ENCODE data around the gene HSPB6.

HSPB6 gene

DNA sequence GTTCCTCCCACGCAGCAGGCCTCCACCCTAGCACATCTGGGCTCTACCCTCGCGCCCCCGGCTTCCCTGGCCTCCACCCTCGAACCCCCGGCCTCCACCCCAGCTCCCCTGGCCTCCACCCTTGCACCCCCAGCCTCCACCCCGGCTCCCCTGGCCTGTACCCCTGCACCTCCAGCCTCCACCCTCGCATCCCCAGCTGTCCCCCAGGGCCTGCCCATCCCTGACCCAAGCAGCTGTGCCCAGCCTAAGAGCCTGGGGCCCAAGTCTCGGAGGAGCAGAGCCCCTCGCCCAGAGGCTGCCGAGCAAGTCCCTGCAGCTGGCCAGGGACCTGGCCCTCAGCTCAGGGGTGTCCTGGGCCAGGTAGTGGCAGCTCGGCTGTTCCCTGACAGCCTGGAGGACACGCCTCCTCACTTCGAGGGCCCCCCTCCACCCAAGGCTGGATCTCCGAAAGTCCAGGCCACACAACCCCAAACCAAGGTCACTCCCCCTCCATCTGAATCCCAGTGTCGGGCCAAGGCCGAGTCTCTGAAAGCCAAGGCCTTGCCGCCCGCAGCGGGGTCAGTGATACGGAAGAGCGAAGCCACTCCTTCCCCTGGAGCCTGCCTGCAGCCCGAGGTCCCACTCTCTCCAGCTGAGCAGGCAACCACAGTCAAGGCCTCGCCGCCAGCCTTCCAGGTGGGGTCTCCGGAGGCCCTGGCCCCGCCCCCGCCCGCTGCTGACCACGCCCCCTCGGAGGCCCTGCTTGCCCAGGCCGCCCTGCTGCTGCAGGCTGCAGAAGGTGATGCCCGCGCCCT lies 10.7 kb upstream of the HSPB6 start:
- Histone ChIP-seq H3K4me2 (ENCODE audit: low read depth, low read length, poor library complexity, severe bottlenecking) (no peak overlapping the region), H3K79me2 (ENCODE audit: insufficient read depth, low read length) (no peaks in the 10 kb centered on the region), H3F3A (ENCODE audit: low read depth) (no peaks in the 10 kb centered on the region), H3K9me3 (ENCODE audit: insufficient read depth, low read depth, low read length) (no peaks in the 10 kb centered on the region), H3K9ac (ENCODE audit: low read depth, low read length, poor library complexity, severe bottlenecking) (no peak overlapping the region), H3K9me2 (replicated peaks; ENCODE audit: low read depth, low read length) (no peaks in the 10 kb centered on the region), H2AFZ (ENCODE audit: low read length) (no peak overlapping the region), H3K27me3 (ENCODE audit: insufficient read depth, low read length, poor library complexity, severe bottlenecking) (no peaks in the 10 kb centered on the region), H3K36me3 (ENCODE audit: insufficient read depth, low read length) (no peaks in the 10 kb centered on the region), H4K20me1 (ENCODE audit: insufficient read depth, low read length, poor library complexity, severe bottlenecking) (no peaks in the 10 kb centered on the region), H3K4me3 (ENCODE audit: low read length, poor library complexity, severe bottlenecking) (no peak overlapping the region), H3K4me1 (ENCODE audit: insufficient read depth, low read length, poor library complexity, severe bottlenecking) (no peaks in the 10 kb centered on the region)
- TF ChIP-seq EZH2phosphoT487 (IDR thresholded peaks at IDR 0.05; ENCODE audit: borderline replicate concordance) (no peak), CTCF (conservative IDR thresholded peaks at IDR 0.05; ENCODE audit: low read length) (no peak)

GRCh38 chr19:35766571-35767104 lies 9.8 kb upstream of the HSPB6 start:
- H3K4me3 ChIP-seq (ENCODE audit: low read length, poor library complexity, severe bottlenecking) = no peak overlapping the region
- H3K9me3 ChIP-seq (ENCODE audit: insufficient read depth, low read depth, low read length) = no peaks in the 10 kb centered on the region
- no peaks in the 10 kb centered on the region for H3K9me2 ChIP-seq (replicated peaks; ENCODE audit: low read depth, low read length)
- no peaks in the 10 kb centered on the region for H4K20me1 ChIP-seq (ENCODE audit: insufficient read depth, low read length, poor library complexity, severe bottlenecking)
- no peak overlapping the region for H2AFZ ChIP-seq (ENCODE audit: low read length)
- H3F3A ChIP-seq (ENCODE audit: low read depth) = no peaks in the 10 kb centered on the region
- H3K9ac ChIP-seq (ENCODE audit: low read depth, low read length, poor library complexity, severe bottlenecking) = no peak overlapping the region
- TF ChIP-seq CTCF (conservative IDR thresholded peaks at IDR 0.05; ENCODE audit: low read length) = no peak
- TF ChIP-seq EZH2phosphoT487 (IDR thresholded peaks at IDR 0.05; ENCODE audit: borderline replicate concordance) = no peak
- H3K36me3 ChIP-seq (ENCODE audit: insufficient read depth, low read length) = no peaks in the 10 kb centered on the region
- H3K4me2 ChIP-seq (ENCODE audit: low read depth, low read length, poor library complexity, severe bottlenecking) = no peak overlapping the region
- no peaks in the 10 kb centered on the region for H3K4me1 ChIP-seq (ENCODE audit: insufficient read depth, low read length, poor library complexity, severe bottlenecking)
- no peaks in the 10 kb centered on the region for H3K79me2 ChIP-seq (ENCODE audit: insufficient read depth, low read length)
- no peaks in the 10 kb centered on the region for H3K27me3 ChIP-seq (ENCODE audit: insufficient read depth, low read length, poor library complexity, severe bottlenecking)

- H3K4me1 ChIP-seq (ENCODE audit: insufficient read depth, low read length, poor library complexity, severe bottlenecking) = peaks cover 2% of the 10 kb centered on the region
- no peak overlapping the region for H3K4me2 ChIP-seq (ENCODE audit: low read depth, low read length, poor library complexity, severe bottlenecking)
- H3K36me3 ChIP-seq (ENCODE audit: insufficient read depth, low read length) = no peaks in the 10 kb centered on the region
- H3K27me3 ChIP-seq (ENCODE audit: insufficient read depth, low read length, poor library complexity, severe bottlenecking) = no peaks in the 10 kb centered on the region
- H3K9me2 ChIP-seq (replicated peaks; ENCODE audit: low read depth, low read length) = no peaks in the 10 kb centered on the region
- H3K4me3 ChIP-seq (ENCODE audit: low read length, poor library complexity, severe bottlenecking) = no peak overlapping the region
- no peaks in the 10 kb centered on the region for H3F3A ChIP-seq (ENCODE audit: low read depth)
- H3K9me3 ChIP-seq (ENCODE audit: insufficient read depth, low read depth, low read length) = no peaks in the 10 kb centered on the region
- H2AFZ ChIP-seq (ENCODE audit: low read length) = no peak overlapping the region
- TF ChIP-seq EZH2phosphoT487 (IDR thresholded peaks at IDR 0.05; ENCODE audit: borderline replicate concordance) (no peak), CTCF (conservative IDR thresholded peaks at IDR 0.05; ENCODE audit: low read length) (no peak)
- H3K9ac ChIP-seq (ENCODE audit: low read depth, low read length, poor library complexity, severe bottlenecking) = no peak overlapping the region
- H3K79me2 ChIP-seq (ENCODE audit: insufficient read depth, low read length) = peaks cover 3% of the 10 kb centered on the region; the same call in 1 of the 2 replicates
- H4K20me1 ChIP-seq (ENCODE audit: insufficient read depth, low read length, poor library complexity, severe bottlenecking) = no peaks in the 10 kb centered on the region
Observed at GRCh38 chr19:35764432-35765315, 7.8 kb upstream of the HSPB6 start.
